Testis (tissue), 2 donors: ENCODE measurements around the gene SLC25A11.

Experiments
- POLR2A ChIP-seq: fragments of 450-650 bp; IDR thresholded peaks from one replicate; pipeline ENCODE4 v1.6.1; 2017; ENCODE audit warnings: antibody characterized with exemption, mild to moderate bottlenecking, moderate library complexity
- TF ChIP-seq, protein P1 (sequence below), 3 experiments: fragments of 450-650 bp in 2 of 3; fragments of 200-600 bp in 1 of 3; sonication (generic) in 1 of 3; IDR thresholded peaks; one replicate each; pipeline ENCODE4 v1.5.1; 2016 to 2019; ENCODE audit warnings: antibody characterized with exemption in 3 of 3, mild to moderate bottlenecking in 2 of 3, moderate library complexity in 1 of 3

GRCh38 chr17:4935650-4936049 is 4.2 kb downstream of the SLC25A11 start:
- TF ChIP-seq POLR2A: no peak
- TF ChIP-seq, protein P1, sequence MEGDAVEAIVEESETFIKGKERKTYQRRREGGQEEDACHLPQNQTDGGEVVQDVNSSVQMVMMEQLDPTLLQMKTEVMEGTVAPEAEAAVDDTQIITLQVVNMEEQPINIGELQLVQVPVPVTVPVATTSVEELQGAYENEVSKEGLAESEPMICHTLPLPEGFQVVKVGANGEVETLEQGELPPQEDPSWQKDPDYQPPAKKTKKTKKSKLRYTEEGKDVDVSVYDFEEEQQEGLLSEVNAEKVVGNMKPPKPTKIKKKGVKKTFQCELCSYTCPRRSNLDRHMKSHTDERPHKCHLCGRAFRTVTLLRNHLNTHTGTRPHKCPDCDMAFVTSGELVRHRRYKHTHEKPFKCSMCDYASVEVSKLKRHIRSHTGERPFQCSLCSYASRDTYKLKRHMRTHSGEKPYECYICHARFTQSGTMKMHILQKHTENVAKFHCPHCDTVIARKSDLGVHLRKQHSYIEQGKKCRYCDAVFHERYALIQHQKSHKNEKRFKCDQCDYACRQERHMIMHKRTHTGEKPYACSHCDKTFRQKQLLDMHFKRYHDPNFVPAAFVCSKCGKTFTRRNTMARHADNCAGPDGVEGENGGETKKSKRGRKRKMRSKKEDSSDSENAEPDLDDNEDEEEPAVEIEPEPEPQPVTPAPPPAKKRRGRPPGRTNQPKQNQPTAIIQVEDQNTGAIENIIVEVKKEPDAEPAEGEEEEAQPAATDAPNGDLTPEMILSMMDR (IDR thresholded peaks at IDR 0.05): no peak
